HG02852 (cell line): ENCODE data around the gene RBM20.

ENCODE experiments used
- ATAC-seq: cut with Tn5 transposase; IDR thresholded peaks from one replicate; pipeline ENCODE4 v1.9.1; 2021; ENCODE audit warnings: mild to moderate bottlenecking, moderate library complexity; ENCODE audit not compliant: unreplicated experiment

Gene RBM20

GRCh38 chr10:110863956-110864355 is 219.8 kb downstream of the RBM20 start:
- no peak for ATAC-seq

GRCh38 chr10:110864662-110865140 is 220.6 kb downstream of the RBM20 start:
- ATAC-seq, result peak; percentile 59

GRCh38 chr10:110865186-110865808 is 221.2 kb downstream of the RBM20 start:
- ATAC-seq, result no peak

GRCh38 chr10:110865809-110866482 is 221.8 kb downstream of the RBM20 start:
- no peak for ATAC-seq

GRCh38 chr10:110867011-110867806 is 223.1 kb downstream of the RBM20 start:
- peak; percentile 26 for ATAC-seq

- no peak for ATAC-seq
Observed at GRCh38 chr10:110867807-110868465, 223.8 kb downstream of the RBM20 start.

- ATAC-seq, result no peak
Observed at GRCh38 chr10:110868981-110869380, 224.8 kb downstream of the RBM20 start.

GRCh38 chr10:110870823-110871297 is 226.7 kb downstream of the RBM20 start:
- no peak for ATAC-seq

GRCh38 chr10:110871298-110872084 is 227.4 kb downstream of the RBM20 start, which contains the start of gene PDCD4:
Gene PDCD4 (plus strand): TSS chr10:110871928. CDS start chr10:110876028, 4,100 bp downstream.
- peak; percentile 78 for ATAC-seq

- ATAC-seq, result peak; percentile 42
Observed at GRCh38 chr10:110872145-110872983, 228.2 kb downstream of the RBM20 start.

- ATAC-seq, result no peak
Observed at GRCh38 chr10:110872984-110873923, 229.1 kb downstream of the RBM20 start.

- no peak for ATAC-seq
Observed at GRCh38 chr10:110873951-110874350, 229.8 kb downstream of the RBM20 start.

- ATAC-seq, result no peak
Observed at GRCh38 chr10:110876000-110876399, 231.9 kb downstream of the RBM20 start.

- no peak for ATAC-seq
Observed at GRCh38 chr10:110876788-110877187, 232.7 kb downstream of the RBM20 start.

- no peak for ATAC-seq
Observed at GRCh38 chr10:110880012-110880411, 235.9 kb downstream of the RBM20 start.

- ATAC-seq, result no peak
Observed at GRCh38 chr10:110881247-110881646, 237.1 kb downstream of the RBM20 start.

GRCh38 chr10:110881905-110882304 is 237.8 kb downstream of the RBM20 start:
- no peak for ATAC-seq

GRCh38 chr10:110883924-110884323 is 239.8 kb downstream of the RBM20 start:
- no peak for ATAC-seq
